ENCODE results near the gene CRYBA1. TPM values are rescaled to one million over a fixed set of nuclear protein-coding genes. Genes with fewer than 3 reads are reported as not detected.

Gene CRYBA1
- polyA plus RNA-seq, 1 donor (not counting 4 experiments of a cell fraction or from before 2014, with no cell fraction given), result not detected

DNA sequence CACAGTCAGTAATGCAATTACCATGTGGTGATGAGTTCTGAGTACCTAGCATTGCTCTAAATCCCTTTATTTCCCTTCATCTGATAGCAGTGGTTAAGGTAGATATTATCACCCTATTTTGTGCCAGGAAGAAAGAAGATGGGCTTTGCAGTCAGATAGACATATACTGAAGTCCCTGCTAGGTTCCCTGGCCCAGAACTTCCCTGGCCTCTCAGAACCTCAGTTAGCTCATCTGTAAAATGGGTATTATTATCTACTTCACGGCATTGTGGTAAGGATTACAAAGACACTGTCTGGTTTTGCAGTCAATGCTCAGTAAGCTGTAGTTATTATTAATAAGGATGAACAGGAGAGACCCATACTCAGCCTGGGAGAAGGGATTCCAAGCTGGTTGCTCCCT lies 4.6 kb upstream of the CRYBA1 start:
- Histone ChIP-seq H3K9ac (ENCODE audit: control insufficient read depth, extremely low read depth, insufficient read depth, low read length) (no peak overlapping the region), H2AFZ (ENCODE audit: control insufficient read depth, low read length) (no peak overlapping the region), H3K4me3 (ENCODE audit: control insufficient read depth in 2 of 3, extremely low read depth in 1 of 3, insufficient read depth in 2 of 3, low read depth in 1 of 3, low read length in 3 of 3) (no peak overlapping the region), H3K27ac (ENCODE audit: control insufficient read depth, insufficient read depth, low read length) (no peak overlapping the region), H3K36me3 (ENCODE audit: control insufficient read depth in 2 of 2, extremely low read depth in 1 of 2, insufficient read depth in 2 of 2, low read length in 2 of 2) (no peaks in the 10 kb centered on the region), H3K9me1 (ENCODE audit: control insufficient read depth, extremely low read depth, insufficient read depth, low read length) (no peaks in the 10 kb centered on the region), H3K4me1 (ENCODE audit: control insufficient read depth, extremely low read depth, insufficient read depth, low read length) (peaks cover 33% of the 10 kb centered on the region), H3K79me2 (ENCODE audit: control insufficient read depth, insufficient read depth, low read length) (no peaks in the 10 kb centered on the region), H4K20me1 (ENCODE audit: control insufficient read depth, extremely low read depth, insufficient read depth, low read length) (no peaks in the 10 kb centered on the region), H3K4me2 (ENCODE audit: control insufficient read depth, extremely low read depth, insufficient read depth, low read depth, low read length) (no peak overlapping the region), H3K27me3 (ENCODE audit: control insufficient read depth, extremely low read depth, insufficient read depth, low read length) (no peaks in the 10 kb centered on the region), H3K9me3 (ENCODE audit: control insufficient read depth, low read depth, low read length) (no peaks in the 10 kb centered on the region)
- peak; percentile 46 for FAIRE-seq
- no peak for DNase-seq (ENCODE audit: low read depth, low spot score)
- TF ChIP-seq EZH2 (IDR thresholded peaks at IDR 0.05; ENCODE audit: low read length), result no peak
- TF ChIP-seq, protein P1, sequence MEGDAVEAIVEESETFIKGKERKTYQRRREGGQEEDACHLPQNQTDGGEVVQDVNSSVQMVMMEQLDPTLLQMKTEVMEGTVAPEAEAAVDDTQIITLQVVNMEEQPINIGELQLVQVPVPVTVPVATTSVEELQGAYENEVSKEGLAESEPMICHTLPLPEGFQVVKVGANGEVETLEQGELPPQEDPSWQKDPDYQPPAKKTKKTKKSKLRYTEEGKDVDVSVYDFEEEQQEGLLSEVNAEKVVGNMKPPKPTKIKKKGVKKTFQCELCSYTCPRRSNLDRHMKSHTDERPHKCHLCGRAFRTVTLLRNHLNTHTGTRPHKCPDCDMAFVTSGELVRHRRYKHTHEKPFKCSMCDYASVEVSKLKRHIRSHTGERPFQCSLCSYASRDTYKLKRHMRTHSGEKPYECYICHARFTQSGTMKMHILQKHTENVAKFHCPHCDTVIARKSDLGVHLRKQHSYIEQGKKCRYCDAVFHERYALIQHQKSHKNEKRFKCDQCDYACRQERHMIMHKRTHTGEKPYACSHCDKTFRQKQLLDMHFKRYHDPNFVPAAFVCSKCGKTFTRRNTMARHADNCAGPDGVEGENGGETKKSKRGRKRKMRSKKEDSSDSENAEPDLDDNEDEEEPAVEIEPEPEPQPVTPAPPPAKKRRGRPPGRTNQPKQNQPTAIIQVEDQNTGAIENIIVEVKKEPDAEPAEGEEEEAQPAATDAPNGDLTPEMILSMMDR (optimal IDR thresholded peaks at IDR 0.05 in 1 of 3, IDR thresholded peaks at IDR 0.05 in 1 of 3, conservative IDR thresholded peaks at IDR 0.05 in 1 of 3; ENCODE audit: extremely low read depth in 1 of 3, insufficient read depth in 2 of 3, low read length in 3 of 3), result no peak
- dilution Hi-C loops (cut with MboI; ENCODE audit: extremely low pct_ligation_motif_present, low sequenced_read_pairs), result no loop called here

DNA sequence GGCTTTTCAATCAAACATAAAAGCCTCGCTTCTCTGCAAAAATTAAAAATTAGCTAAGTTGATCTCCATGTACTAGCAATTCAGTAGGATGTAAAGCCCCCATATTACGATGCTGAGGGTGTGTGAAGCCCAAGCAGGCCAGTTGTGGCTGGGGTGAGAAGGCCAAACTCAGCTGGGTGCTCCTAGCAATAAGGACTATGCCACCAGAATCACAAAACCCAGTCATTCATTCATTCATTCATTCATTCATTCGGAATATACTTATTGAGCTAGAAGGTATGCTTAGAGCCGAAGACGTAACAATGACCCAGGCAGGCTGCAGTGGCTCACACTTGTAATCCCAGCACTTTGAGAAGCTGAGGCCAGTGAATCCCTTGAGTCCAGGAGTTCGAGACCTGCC lies 3.9 kb upstream of the CRYBA1 start:
- no peak overlapping the region for H3K27ac ChIP-seq (ENCODE audit: control insufficient read depth, insufficient read depth, low read length)
- peaks cover 30% of the 10 kb centered on the region for H3K4me1 ChIP-seq (ENCODE audit: control insufficient read depth, extremely low read depth, insufficient read depth, low read length)
- H3K79me2 ChIP-seq (ENCODE audit: control insufficient read depth, insufficient read depth, low read length), result no peaks in the 10 kb centered on the region
- H3K36me3 ChIP-seq (ENCODE audit: control insufficient read depth in 2 of 2, extremely low read depth in 1 of 2, insufficient read depth in 2 of 2, low read length in 2 of 2), result no peaks in the 10 kb centered on the region
- H3K9me1 ChIP-seq (ENCODE audit: control insufficient read depth, extremely low read depth, insufficient read depth, low read length), result no peaks in the 10 kb centered on the region
- dilution Hi-C loops (cut with MboI; ENCODE audit: extremely low pct_ligation_motif_present, low sequenced_read_pairs), result no loop called here
- H3K9ac ChIP-seq (ENCODE audit: control insufficient read depth, extremely low read depth, insufficient read depth, low read length), result no peak overlapping the region
- no peaks in the 10 kb centered on the region for H4K20me1 ChIP-seq (ENCODE audit: control insufficient read depth, extremely low read depth, insufficient read depth, low read length)
- no peaks in the 10 kb centered on the region for H3K27me3 ChIP-seq (ENCODE audit: control insufficient read depth, extremely low read depth, insufficient read depth, low read length)
- no peak overlapping the region for H3K4me3 ChIP-seq (ENCODE audit: control insufficient read depth in 2 of 3, extremely low read depth in 1 of 3, insufficient read depth in 2 of 3, low read depth in 1 of 3, low read length in 3 of 3)
- FAIRE-seq, result no peak
- H3K4me2 ChIP-seq (ENCODE audit: control insufficient read depth, extremely low read depth, insufficient read depth, low read depth, low read length), result no peak overlapping the region
- H2AFZ ChIP-seq (ENCODE audit: control insufficient read depth, low read length), result no peak overlapping the region
- DNase-seq (ENCODE audit: low read depth, low spot score), result no peak
- TF ChIP-seq EZH2 (IDR thresholded peaks at IDR 0.05; ENCODE audit: low read length), result no peak
- TF ChIP-seq, protein P1 (optimal IDR thresholded peaks at IDR 0.05 in 1 of 3, IDR thresholded peaks at IDR 0.05 in 1 of 3, conservative IDR thresholded peaks at IDR 0.05 in 1 of 3; ENCODE audit: extremely low read depth in 1 of 3, insufficient read depth in 2 of 3, low read length in 3 of 3), result no peak
- no peaks in the 10 kb centered on the region for H3K9me3 ChIP-seq (ENCODE audit: control insufficient read depth, low read depth, low read length)

Measured in keratinocyte (primary cell).